B cell (primary cell): ENCODE results near the gene LAGE3. TPM values are rescaled to one million over a fixed set of nuclear protein-coding genes. Genes with fewer than 3 reads are reported as not detected.

Source experiments
- ATAC-seq: fragments of 200-7000 bp; cut with Tn5 transposase; one replicate; pipeline ENCODE4 v1.10.0; 2021; ENCODE audit warnings: low read depth, mild to moderate bottlenecking, moderate number of reproducible peaks, moderate library complexity
- CTCF ChIA-PET: fragments of 350-600 bp; sonication (Branson Sonifier 250); formaldehyde crosslinking; loops from one replicate; lab custom pipeline; 2021; ENCODE audit warnings: antibody characterized with exemption, inconsistent platforms; lab: Charles Lee
- POLR2A ChIA-PET: fragments of 350-600 bp; sonication (Branson Sonifier 250); formaldehyde crosslinking; loops from one replicate; lab custom pipeline; 2021; ENCODE audit warnings: antibody characterized with exemption; lab: Charles Lee
- DNase-seq: peaks from one replicate; pipeline ENCODE4 v3.0.0; 2013
- H2AFZ ChIP-seq: 2 replicates; pipeline ENCODE4 v1.6.1; 2012; ENCODE audit warnings: mild to moderate bottlenecking, low read depth, low read length; ENCODE audit not compliant: insufficient read depth, poor library complexity, severe bottlenecking
- H3K27ac ChIP-seq, 2 donors: 1 replicate in 1 of 2; 2 replicates in 1 of 2; pipeline ENCODE4 v1.5.1; 2012 to 2013; ENCODE audit warnings: low read length in 2 of 2, mild to moderate bottlenecking in 2 of 2, moderate library complexity in 1 of 2
- H3K27me3 ChIP-seq, 4 experiments: fragments of 200-600 bp in 1 of 4; sonication (generic) in 1 of 4; replicated peaks in 1 of 4; 1 replicate in 2 of 4; 2 replicates in 2 of 4; pipeline versions ENCODE4 v1.6.1 to v1.7.0; 2013 to 2016; ENCODE audit warnings: low read length in 3 of 4, mild to moderate bottlenecking in 2 of 4, mixed read lengths in 1 of 4, moderate library complexity in 1 of 4; ENCODE audit not compliant: insufficient read depth in 4 of 4, control insufficient read depth in 3 of 4; ENCODE audit errors: control extremely low read depth in 1 of 4
- H3K36me3 ChIP-seq, 2 experiments: replicated peaks in 1 of 2; 1 replicate in 1 of 2; 2 replicates in 1 of 2; pipeline versions ENCODE4 v1.6.1 to v1.7.1; 2013; ENCODE audit warnings: low read length in 1 of 2; ENCODE audit not compliant: insufficient read depth in 2 of 2, control insufficient read depth in 1 of 2; ENCODE audit errors: control extremely low read depth in 1 of 2, extremely low read depth in 1 of 2
- H3K4me1 ChIP-seq, 2 donors: fragments of 200-600 bp in 1 of 2; sonication (generic) in 1 of 2; 1 replicate in 1 of 2; 2 replicates in 1 of 2; pipeline versions ENCODE4 v1.5.1 to v1.6.1; 2013 to 2017; ENCODE audit warnings: low read length in 2 of 2; ENCODE audit not compliant: control insufficient read depth in 2 of 2, insufficient read depth in 2 of 2
- H3K4me2 ChIP-seq: replicated peaks from 2 replicates; pipeline ENCODE3; 2012; ENCODE audit warnings: mild to moderate bottlenecking, low read depth, low read length; ENCODE audit not compliant: poor library complexity, severe bottlenecking
- H3K4me3 ChIP-seq, 5 experiments: fragments of 200-600 bp in 1 of 5; sonication (generic) in 1 of 5; 1 replicate in 3 of 5; 2 replicates in 2 of 5; pipeline versions ENCODE4 v1.5.1 to v1.7.0; 2011 to 2016; ENCODE audit warnings: low read length in 4 of 5, mild to moderate bottlenecking in 4 of 5, low read depth in 2 of 5, control low read depth in 1 of 5, moderate library complexity in 1 of 5; ENCODE audit not compliant: insufficient read depth in 1 of 5; ENCODE audit errors: control extremely low read depth in 1 of 5, extremely low read depth in 1 of 5
- H3K79me2 ChIP-seq: fragments of 200-600 bp; sonication (generic); one replicate; pipeline ENCODE4 v1.6.0; 2016; ENCODE audit warnings: low read length; ENCODE audit not compliant: control insufficient read depth, insufficient read depth
- H3K9ac ChIP-seq: fragments of 200-600 bp; sonication (generic); 2 replicates; pipeline ENCODE4 v1.6.1; 2017; ENCODE audit warnings: mild to moderate bottlenecking, low read length, moderate library complexity
- H3K9me3 ChIP-seq, 3 donors: one replicate each; pipeline versions ENCODE4 v1.6.1 to v1.7.1; 2013; ENCODE audit warnings: low read length in 2 of 3; ENCODE audit not compliant: control insufficient read depth in 2 of 3, insufficient read depth in 1 of 3; ENCODE audit errors: control extremely low read depth in 1 of 3
- H4K20me1 ChIP-seq: 2 replicates; pipeline ENCODE4 v1.6.0; 2012; ENCODE audit warnings: mild to moderate bottlenecking, low read length; ENCODE audit not compliant: insufficient read depth, control insufficient read depth, poor library complexity, severe bottlenecking
- H3K27ac Mint-ChIP-seq: one replicate; pipeline ENCODE4 v1.8.0; 2021; ENCODE audit warnings: mixed read lengths
- H3K27me3 Mint-ChIP-seq: one replicate; pipeline ENCODE4 v1.8.0; 2021; ENCODE audit warnings: mixed read lengths
- H3K4me1 Mint-ChIP-seq: one replicate; pipeline ENCODE4 v1.8.0; 2021; ENCODE audit warnings: mixed read lengths
- H3K4me3 Mint-ChIP-seq: one replicate; pipeline ENCODE4 v1.8.0; 2021; ENCODE audit warnings: mixed read lengths
- H3K9me3 Mint-ChIP-seq: one replicate; pipeline ENCODE4 v1.8.0; 2022; ENCODE audit warnings: mixed read lengths; ENCODE audit not compliant: insufficient read depth
- CTCF ChIP-seq: fragments of 200-600 bp; IDR thresholded peaks from one replicate; pipeline ENCODE4 v1.8.0; 2022; ENCODE audit warnings: antibody characterized with exemption, mild to moderate bottlenecking
- EZH2 ChIP-seq: IDR thresholded peaks from 2 replicates; pipeline ENCODE4 v1.6.1; 2012; ENCODE audit warnings: borderline replicate concordance, low read depth, mild to moderate bottlenecking, moderate library complexity, low read length; ENCODE audit not compliant: insufficient read depth, poor library complexity, severe bottlenecking
- WGBS: methylation state at CpG from one replicate; pipeline ENCODE4 v1.1.5; 2013; ENCODE audit warnings: missing lambda C conversion rate; ENCODE audit not compliant: insufficient coverage; 5-methylcytosine and 5-hydroxymethylcytosine counted together
- intact Hi-C: fragments of 100-400 bp; cut with micrococcal nuclease; formaldehyde crosslinking; loops from one replicate; pipeline ENCODE4 v1.10.0; 2022
- polyA plus RNA-seq: library from polyadenylated mRNA; depleted of rRNA; stranded (reverse); fragments of >200 nt; gene quantifications from 2 replicates; pipeline ENCODE4 v1.2.3, GENCODE V29; 2012
- total RNA-seq, 2 donors: library from RNA; stranded (reverse); fragments of 120-200 nt in 1 of 2; gene quantifications; 1 replicate in 1 of 2; 2 replicates in 1 of 2; pipeline versions ENCODE4 v1.2.3 to v1.2.4, GENCODE V29; 2013 to 2022

The LAGE3 gene
- total and polyA plus RNA-seq, 2 donors (not counting 1 experiment from before 2014, with no cell fraction given): 17.0 to 19.9 TPM

- ChIA-PET POLR2A (interaction anchor here (1.1 to 1.6 kb wide), 5 partner anchors 27 to 89 kb away, joined by 3 to 10 read pairs (median 3); partner anchors contain the start of genes FAM3A and RPL10), CTCF (interaction anchor here (1.6 to 2.7 kb wide), 2 partner anchors 40 to 114 kb away, joined by 5 to 12 read pairs; no protein-coding TSS in a partner anchor)
- Mint-ChIP-seq H3K4me1 (peaks cover 18% of the 10 kb centered on the region), H3K9me3 (no peaks in the 10 kb centered on the region), H3K27ac (peak overlapping the region; percentile 20), H3K27me3 (no peaks in the 10 kb centered on the region), H3K4me3 (peak overlapping the region; percentile 82)
- no peak overlapping the region for H2AFZ ChIP-seq
- TF ChIP-seq EZH2 (no peak), CTCF (no peak)
- H3K27ac ChIP-seq: no peak overlapping the region
- DNase-seq (no peak), ATAC-seq (no peak)
- peaks cover 5 to 42% of the 10 kb centered on the region in 2 donors for H3K4me1 ChIP-seq
- no peak overlapping the region for H3K4me3 ChIP-seq
- no peak overlapping the region for H3K9ac ChIP-seq
- no peaks in the 10 kb centered on the region for H3K27me3 ChIP-seq
- intact Hi-C loops: no loop called here
- no peaks in the 10 kb centered on the region for H4K20me1 ChIP-seq
- H3K4me2 ChIP-seq: peak overlapping the region; percentile 82
- WGBS: 93% methylated on average over 22 of the region's 28 CpGs
- H3K79me2 ChIP-seq: peaks cover 20% of the 10 kb centered on the region
- H3K9me3 ChIP-seq: no peaks in the 10 kb centered on the region
- H3K36me3 ChIP-seq: peaks cover 0 to 13% of the 10 kb centered on the region in 2 experiments
Measured at GRCh38 chrX:154487518-154488290, 8.6 kb upstream of the LAGE3 start.
